GM04503 (cell line): ENCODE data around the gene E4F1.

Source experiments
- DNase-seq: peaks from one replicate; pipeline ENCODE4 v3.0.0-alpha.2; 2012; ENCODE audit warnings: low read depth

Gene E4F1

GRCh38 chr16:2206780-2207433 is 16.5 kb upstream of the E4F1 start:
- DNase-seq, result no peak

- DNase-seq, result no peak
These were observed 15.5 kb upstream of the E4F1 start for GRCh38 chr16:2207872-2208271.

DNA sequence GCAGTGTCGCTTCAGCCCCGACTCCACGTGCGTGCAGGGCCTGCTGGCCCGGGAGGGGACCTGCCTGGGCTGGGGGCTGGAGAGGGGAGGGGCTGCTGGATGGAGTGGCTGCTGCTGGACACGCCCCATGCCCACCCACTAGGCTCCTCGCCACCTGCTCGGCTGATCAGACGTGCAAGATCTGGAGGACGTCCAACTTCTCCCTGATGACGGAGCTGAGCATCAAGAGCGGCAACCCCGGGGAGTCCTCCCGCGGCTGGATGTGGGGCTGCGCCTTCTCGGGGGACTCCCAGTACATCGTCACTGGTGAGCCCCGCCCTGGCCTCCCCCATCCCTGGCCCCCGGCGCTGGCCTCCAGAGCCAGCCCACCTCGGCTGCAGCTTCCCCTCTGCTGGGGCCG is 15.1 kb upstream of the E4F1 start:
- DNase-seq, result no peak

- no peak for DNase-seq
These were observed 14.6 kb upstream of the E4F1 start for GRCh38 chr16:2208772-2209171.

DNA sequence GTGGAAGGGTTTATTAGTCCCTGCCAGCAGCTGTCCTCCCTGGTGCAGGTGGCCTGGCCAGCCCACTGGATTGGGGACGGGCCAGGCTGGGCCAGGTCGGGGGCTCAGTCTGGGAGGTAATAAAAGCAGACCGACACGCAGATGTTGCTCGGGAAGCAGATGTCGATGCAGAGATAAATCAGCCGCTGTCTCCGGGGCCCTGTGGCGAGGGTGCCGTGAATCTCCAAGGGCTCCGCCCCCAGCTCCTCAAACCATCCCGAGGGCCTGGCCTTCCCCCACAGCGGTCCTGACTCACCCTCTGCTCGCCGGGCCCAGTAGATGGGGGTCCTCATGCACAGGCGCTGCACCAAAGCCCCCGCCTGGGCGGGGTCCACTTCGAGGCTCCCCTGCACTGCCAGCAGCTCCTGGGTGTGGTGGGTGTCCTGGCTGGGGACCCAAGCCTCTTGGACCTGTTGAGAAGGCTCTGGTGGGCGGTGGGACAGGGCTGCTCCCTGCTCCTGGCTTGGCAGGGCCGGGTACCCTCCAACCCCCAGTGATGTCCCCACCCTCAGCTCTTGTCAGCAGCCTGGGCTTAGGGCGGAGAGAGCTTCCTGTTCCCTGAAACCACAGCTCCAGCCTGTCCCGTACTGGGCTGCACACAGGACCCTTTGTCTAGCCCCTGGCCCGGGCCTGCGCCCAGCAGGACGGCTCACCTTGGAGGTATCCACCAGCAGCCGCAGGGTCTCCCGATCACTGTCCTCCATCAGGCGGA is 14.0 kb upstream of the E4F1 start:
- no peak for DNase-seq

GRCh38 chr16:2210009-2210332 is 13.4 kb upstream of the E4F1 start:
- DNase-seq, result no peak

DNA sequence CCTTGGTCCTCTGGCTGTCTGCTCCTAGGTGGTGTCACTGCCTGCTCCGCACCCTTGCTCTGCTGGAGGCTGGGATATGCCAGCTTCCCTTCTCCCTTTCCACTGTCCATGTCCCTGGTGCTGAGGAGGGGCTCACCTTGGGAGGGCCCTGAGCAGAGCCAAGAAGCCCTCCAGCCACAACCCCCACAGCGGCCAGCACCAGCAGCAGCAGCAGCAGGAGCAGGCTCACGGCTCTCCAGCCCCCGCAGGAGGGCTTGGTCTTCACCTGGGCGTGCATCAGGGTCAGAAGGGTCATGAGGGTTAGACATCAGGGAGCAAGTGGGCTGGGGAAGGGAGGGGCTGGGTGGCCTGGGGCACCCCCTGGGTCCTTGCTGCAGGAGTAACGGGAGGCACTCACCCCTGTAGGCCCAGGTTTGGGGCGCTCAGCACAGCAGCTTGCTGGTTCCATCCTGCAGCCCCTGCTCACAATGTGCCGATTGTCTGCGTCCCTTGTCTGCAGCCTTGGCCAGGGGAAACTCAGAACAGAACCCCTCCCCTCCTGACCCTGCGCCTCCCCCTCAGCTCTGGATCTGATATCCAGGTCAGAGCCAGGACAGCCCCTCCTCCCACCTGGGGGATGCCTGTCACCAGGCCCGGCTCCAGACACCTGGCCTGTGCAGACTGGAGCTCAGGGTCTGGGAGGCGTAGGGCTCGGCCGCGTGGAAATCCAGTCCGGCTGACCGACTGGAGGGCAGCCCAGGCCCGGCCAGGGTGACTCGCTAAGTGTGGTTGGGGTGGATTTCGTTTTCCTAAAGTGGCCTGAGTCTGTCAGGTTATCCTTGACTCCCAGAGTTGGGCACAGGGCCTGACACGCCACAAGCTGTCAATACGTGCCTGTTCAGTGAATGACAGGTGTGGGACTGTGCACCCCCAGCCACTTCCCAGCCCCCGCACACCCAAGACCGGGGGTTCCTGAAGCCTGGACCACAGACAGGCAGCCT is 12.7 kb upstream of the E4F1 start, which contains the start of gene BRICD5:
Gene BRICD5 (minus strand): TSS at position 478 of the 980 bp plus-strand sequence. CDS start 30 bp downstream, at position 448.
- no peak for DNase-seq

- DNase-seq, result no peak
These were observed 11.5 kb upstream of the E4F1 start for GRCh38 chr16:2211923-2212347.

GRCh38 chr16:2212362-2213324 is 10.7 kb upstream of the E4F1 start:
- no peak for DNase-seq

- no peak for DNase-seq
These were observed 9.3 kb upstream of the E4F1 start for GRCh38 chr16:2213817-2214718.

DNA sequence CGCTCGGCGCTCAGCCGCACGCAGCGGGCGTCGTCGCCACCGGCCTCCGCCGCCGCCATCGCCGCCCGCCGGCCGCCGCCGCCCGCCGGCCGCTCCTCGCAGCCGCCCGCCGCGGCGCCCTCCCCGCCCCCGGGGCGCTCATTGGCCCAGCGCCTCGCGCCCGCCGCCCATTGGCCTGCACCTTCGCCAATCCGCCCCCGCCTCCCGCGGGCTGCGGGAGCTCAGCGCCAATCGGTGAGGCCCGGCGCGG is 8.7 kb upstream of the E4F1 start, which contains the start of gene PGP:
Gene PGP (minus strand): TSS at position 122 of the 250 bp plus-strand sequence. CDS start 63 bp downstream, at position 59.
- no peak for DNase-seq

DNA sequence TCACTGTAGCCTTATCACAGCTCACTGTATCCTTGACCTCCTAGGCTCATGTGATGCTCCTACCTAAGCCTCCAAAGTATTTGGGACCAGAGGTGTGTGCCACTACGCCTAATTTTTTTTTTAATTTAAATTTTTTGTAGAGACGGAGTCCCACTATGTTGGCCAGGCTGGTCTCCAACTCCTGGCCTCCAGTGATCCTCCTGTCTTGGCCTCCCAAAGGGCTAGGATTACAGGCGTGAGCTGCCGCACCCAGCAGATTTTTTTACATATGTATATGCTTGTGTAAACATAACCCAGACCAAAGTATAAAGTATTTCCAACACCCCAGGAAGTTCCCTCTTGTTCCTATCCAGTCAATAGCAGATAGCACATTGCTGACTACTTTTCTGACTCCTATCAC is 7.1 kb upstream of the E4F1 start:
- DNase-seq, result no peak

GRCh38 chr16:2223942-2224486 is 623 bp downstream of the E4F1 start:
- DNase-seq, result no peak

GRCh38 chr16:2226245-2226793 is 2.9 kb downstream of the E4F1 start:
- DNase-seq, result no peak

DNA sequence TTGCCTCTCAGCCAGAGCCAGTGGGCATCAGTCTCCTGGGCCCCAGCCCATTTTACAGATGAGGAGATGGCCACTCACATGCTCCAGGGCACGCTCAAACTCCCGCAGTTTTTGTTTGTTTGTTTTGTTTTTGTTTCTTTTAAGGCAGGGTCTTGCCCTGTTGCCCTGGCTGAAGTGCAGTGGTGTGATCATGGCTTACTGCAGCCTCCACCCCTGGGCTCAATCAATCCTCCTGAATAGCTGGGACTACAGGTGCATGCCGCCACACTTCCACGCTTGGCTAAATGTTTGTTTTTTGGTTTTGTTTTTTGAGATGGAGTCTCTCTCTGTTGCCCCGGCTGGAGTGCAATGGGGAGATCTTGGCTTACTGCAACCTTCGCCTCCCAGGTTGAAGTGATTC is 3.5 kb downstream of the E4F1 start:
- no peak for DNase-seq

- no peak for DNase-seq
These were observed 4.9 kb downstream of the E4F1 start for GRCh38 chr16:2228161-2228824.

DNA sequence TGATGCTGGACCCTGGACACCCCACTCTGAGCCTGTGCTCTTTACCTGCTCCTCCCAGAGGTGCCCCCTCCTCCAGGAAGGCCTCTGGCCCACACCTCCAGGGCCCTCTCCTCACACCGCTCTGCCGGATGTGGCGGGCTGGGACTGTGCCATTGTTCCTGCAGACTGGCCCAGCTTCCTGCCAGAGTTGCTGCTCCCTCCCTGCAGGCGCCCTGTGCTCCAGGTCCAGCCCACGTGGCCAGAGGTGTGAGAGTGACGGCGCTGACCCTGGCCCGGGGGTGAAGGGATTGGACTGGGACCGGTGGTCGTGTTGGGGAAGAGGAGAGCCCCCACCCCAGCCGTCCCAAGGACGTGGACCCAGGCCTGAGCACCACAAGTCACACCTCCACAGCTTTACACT is 5.7 kb downstream of the E4F1 start:
- no peak for DNase-seq

DNA sequence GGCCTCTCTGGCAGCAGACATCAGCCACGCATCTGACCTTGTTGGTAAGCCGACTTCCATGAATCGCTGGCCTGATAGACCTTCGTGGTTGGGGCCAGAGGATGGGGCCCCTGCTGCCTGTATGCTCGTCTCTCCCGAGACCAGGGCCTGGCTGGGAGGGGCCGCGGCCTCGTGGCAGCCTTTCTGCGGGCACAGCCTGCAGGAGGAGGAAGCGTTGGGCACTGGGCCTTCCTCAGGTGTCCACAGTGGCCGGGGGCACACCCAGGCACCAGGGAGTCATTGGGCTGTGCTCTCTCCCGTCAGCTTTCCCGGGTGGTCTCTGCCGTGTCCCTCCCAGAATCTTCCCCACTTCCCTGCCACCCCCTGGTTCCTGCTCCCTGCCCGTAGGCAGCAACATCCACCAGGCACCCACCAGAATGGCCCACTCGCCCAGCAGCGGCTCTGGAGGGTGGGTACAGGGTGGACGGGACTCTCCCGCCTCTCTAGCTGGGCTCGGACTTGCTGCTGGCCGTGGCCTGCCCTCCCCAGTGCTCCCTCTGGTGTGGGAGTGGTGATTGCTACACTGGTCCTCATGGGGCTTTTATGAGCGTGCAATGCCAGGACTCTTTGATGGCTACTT is 6.3 kb downstream of the E4F1 start:
- DNase-seq, result no peak

DNA sequence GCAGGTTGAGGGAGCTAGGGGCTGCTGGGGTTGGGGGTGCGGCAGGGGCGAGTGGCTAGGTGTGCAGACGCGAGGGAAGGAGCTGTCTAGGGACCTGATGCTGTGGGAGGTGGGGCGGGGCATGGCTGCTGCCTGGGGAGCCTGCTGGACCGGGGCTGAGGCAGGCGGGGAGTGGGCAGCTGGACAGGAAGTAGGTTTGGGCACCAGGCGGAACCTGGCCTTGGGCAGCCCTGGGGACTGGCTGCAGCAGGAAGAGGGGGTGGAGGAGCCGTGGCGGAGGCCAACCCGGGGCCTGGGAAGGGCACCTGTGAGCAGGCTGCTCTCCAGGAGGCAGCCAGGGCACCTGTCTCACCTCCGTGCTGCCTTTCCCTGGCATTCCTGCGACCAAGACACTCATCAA is 7.0 kb downstream of the E4F1 start:
- no peak for DNase-seq
